ENCODE measurements around the gene TMEM208. TPM values are rescaled to one million over a fixed set of nuclear protein-coding genes. Genes with fewer than 3 reads are reported as not detected.

Gene TMEM208
- total and polyA plus RNA-seq, 2 of the 8 experiments (the other 6 are each of a cell fraction or from before 2014, with no cell fraction given) = 37.7 to 100.0 TPM

DNA sequence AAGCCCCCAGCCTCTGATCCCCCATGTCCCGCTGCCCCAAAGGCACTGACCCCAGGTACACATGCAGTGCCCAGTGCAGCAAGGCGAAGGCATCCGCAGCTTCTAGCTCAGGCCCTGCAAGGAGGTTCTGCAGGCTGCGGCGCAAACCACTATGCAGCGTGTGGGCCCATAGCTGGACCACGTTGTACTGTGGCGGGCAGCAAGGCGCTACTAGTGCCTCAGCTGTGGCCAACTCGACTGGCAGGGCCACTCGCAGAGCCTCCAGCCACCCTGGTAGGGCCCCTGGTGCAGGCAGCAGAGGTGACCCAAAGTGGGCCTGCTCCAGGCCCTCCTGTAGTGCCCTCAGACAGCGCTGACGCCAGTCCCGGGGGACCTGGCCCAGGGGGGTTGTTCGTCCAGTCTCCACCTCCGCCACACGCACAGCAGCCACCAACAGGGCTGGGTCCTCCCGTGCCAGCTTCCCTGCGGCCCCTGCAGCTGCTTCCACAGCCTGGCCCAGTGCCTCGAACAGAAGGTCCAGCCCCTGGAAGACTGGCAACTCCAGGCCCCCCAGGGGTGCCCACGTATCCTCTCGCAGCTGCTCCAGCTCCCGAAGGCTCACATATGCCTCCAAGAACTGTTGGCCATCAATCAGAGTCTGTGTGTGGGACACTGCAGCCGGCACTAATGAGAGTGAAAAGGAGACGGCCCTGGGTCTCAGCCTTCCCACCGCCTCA, 39.6 kb upstream of the TMEM208 start (continued):
- TF ChIP-seq, protein P1, sequence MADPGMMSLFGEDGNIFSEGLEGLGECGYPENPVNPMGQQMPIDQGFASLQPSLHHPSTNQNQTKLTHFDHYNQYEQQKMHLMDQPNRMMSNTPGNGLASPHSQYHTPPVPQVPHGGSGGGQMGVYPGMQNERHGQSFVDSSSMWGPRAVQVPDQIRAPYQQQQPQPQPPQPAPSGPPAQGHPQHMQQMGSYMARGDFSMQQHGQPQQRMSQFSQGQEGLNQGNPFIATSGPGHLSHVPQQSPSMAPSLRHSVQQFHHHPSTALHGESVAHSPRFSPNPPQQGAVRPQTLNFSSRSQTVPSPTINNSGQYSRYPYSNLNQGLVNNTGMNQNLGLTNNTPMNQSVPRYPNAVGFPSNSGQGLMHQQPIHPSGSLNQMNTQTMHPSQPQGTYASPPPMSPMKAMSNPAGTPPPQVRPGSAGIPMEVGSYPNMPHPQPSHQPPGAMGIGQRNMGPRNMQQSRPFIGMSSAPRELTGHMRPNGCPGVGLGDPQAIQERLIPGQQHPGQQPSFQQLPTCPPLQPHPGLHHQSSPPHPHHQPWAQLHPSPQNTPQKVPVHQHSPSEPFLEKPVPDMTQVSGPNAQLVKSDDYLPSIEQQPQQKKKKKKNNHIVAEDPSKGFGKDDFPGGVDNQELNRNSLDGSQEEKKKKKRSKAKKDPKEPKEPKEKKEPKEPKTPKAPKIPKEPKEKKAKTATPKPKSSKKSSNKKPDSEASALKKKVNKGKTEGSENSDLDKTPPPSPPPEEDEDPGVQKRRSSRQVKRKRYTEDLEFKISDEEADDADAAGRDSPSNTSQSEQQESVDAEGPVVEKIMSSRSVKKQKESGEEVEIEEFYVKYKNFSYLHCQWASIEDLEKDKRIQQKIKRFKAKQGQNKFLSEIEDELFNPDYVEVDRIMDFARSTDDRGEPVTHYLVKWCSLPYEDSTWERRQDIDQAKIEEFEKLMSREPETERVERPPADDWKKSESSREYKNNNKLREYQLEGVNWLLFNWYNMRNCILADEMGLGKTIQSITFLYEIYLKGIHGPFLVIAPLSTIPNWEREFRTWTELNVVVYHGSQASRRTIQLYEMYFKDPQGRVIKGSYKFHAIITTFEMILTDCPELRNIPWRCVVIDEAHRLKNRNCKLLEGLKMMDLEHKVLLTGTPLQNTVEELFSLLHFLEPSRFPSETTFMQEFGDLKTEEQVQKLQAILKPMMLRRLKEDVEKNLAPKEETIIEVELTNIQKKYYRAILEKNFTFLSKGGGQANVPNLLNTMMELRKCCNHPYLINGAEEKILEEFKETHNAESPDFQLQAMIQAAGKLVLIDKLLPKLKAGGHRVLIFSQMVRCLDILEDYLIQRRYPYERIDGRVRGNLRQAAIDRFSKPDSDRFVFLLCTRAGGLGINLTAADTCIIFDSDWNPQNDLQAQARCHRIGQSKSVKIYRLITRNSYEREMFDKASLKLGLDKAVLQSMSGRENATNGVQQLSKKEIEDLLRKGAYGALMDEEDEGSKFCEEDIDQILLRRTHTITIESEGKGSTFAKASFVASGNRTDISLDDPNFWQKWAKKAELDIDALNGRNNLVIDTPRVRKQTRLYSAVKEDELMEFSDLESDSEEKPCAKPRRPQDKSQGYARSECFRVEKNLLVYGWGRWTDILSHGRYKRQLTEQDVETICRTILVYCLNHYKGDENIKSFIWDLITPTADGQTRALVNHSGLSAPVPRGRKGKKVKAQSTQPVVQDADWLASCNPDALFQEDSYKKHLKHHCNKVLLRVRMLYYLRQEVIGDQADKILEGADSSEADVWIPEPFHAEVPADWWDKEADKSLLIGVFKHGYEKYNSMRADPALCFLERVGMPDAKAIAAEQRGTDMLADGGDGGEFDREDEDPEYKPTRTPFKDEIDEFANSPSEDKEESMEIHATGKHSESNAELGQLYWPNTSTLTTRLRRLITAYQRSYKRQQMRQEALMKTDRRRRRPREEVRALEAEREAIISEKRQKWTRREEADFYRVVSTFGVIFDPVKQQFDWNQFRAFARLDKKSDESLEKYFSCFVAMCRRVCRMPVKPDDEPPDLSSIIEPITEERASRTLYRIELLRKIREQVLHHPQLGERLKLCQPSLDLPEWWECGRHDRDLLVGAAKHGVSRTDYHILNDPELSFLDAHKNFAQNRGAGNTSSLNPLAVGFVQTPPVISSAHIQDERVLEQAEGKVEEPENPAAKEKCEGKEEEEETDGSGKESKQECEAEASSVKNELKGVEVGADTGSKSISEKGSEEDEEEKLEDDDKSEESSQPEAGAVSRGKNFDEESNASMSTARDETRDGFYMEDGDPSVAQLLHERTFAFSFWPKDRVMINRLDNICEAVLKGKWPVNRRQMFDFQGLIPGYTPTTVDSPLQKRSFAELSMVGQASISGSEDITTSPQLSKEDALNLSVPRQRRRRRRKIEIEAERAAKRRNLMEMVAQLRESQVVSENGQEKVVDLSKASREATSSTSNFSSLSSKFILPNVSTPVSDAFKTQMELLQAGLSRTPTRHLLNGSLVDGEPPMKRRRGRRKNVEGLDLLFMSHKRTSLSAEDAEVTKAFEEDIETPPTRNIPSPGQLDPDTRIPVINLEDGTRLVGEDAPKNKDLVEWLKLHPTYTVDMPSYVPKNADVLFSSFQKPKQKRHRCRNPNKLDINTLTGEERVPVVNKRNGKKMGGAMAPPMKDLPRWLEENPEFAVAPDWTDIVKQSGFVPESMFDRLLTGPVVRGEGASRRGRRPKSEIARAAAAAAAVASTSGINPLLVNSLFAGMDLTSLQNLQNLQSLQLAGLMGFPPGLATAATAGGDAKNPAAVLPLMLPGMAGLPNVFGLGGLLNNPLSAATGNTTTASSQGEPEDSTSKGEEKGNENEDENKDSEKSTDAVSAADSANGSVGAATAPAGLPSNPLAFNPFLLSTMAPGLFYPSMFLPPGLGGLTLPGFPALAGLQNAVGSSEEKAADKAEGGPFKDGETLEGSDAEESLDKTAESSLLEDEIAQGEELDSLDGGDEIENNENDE (IDR thresholded peaks at IDR 0.05; ENCODE audit: insufficient replicate concordance, low read length) = no peak
